Measurements from ENCODE around the gene CANT1.
"Not testable (repeated sequence)": the region's sequence is repeated elsewhere in the genome, so short reads cannot be mapped to it uniquely, and the experiment has no call there.

Gene CANT1

DNA sequence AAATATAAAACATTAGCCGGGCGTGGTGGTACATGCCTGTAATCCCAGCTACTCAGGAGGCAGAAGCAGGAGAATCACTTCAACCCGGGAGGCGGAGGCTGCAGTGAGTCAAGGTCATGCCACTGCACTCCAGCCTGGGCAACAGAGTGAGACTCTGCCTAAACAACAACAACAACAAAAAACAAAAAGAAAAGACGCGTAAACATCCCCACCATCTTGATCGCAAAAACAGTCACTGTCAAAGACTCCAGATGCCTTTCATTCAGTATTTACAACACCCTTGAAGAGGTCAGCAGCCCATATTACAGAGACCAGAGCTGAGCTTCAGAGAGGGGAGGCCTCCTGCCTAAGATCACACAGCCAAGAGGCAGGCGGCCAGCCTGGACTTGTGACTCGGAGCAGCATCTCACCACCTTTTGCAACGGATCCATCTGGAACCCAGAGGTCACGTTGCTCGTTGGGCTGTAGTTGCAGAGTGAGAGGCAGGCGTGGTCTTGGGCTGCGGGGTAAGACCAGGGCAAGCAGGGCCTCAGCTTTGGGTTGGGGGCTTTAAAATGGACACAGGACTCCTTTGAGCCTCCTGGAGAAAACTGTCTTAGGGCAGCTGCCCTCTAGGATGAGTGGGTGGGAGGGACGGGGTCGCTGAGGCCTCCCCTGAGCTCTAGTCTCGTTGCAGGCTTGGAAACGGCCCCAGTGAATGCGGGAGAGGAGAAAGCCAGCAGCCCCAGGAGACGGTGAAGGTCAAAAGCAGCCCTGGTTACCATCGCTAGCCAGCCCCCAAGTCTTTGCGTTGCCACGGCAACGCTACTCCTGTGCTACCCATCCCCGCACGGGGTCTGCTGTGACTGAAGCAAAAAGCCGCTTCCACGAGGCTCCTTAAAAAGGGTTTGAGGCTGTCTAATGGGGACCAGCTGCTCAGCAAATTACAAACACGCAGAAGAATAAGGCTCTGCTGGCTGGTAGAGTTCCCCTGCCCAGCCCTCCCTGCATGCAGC is 55.9 kb downstream of the CANT1 start:
- no peak for DNase-seq
- H3K36me3 Mint-ChIP-seq: peaks cover 0 to 4% of the 10 kb centered on the region in 2 donors
- ATAC-seq (replicated peaks): no peak
- H3K27ac Mint-ChIP-seq: peak overlapping the region; percentile 44
- peaks cover 9 to 14% of the 10 kb centered on the region in 2 donors for H3K9me3 Mint-ChIP-seq
- H3K27me3 Mint-ChIP-seq: peaks cover 0 to 7% of the 10 kb centered on the region in 2 donors
- H3K4me1 Mint-ChIP-seq: peaks cover 2 to 9% of the 10 kb centered on the region in 2 donors
- no peak overlapping the region for H3K4me3 Mint-ChIP-seq

GRCh38 chr17:78952706-78953105 is 56.9 kb downstream of the CANT1 start:
- DNase-seq: no peak
- H3K36me3 Mint-ChIP-seq: peaks cover 2 to 4% of the 10 kb centered on the region in 2 donors
- H3K4me3 Mint-ChIP-seq: no peak overlapping the region
- H3K4me1 Mint-ChIP-seq: peaks cover 2 to 9% of the 10 kb centered on the region in 2 donors
- no peak for ATAC-seq (replicated peaks)
- H3K9me3 Mint-ChIP-seq: peaks cover 9 to 14% of the 10 kb centered on the region in 2 donors
- H3K27ac Mint-ChIP-seq: peak overlapping the region; percentile 3
- peaks cover 0 to 7% of the 10 kb centered on the region in 2 donors for H3K27me3 Mint-ChIP-seq

- DNase-seq: no peak
- peaks cover 0 to 7% of the 10 kb centered on the region in 2 donors for H3K27me3 Mint-ChIP-seq
- H3K36me3 Mint-ChIP-seq: peaks cover 2 to 4% of the 10 kb centered on the region in 2 donors
- H3K27ac Mint-ChIP-seq: no peak overlapping the region
- H3K4me3 Mint-ChIP-seq: no peak overlapping the region
- ATAC-seq (replicated peaks): no peak
- peaks cover 2 to 9% of the 10 kb centered on the region in 2 donors for H3K4me1 Mint-ChIP-seq
- peaks cover 9 to 14% of the 10 kb centered on the region in 2 donors for H3K9me3 Mint-ChIP-seq
Observed at GRCh38 chr17:78951967-78952551, 57.5 kb downstream of the CANT1 start.

GRCh38 chr17:78950870-78951269 is 58.7 kb downstream of the CANT1 start:
- H3K27me3 Mint-ChIP-seq: peaks cover 0 to 12% of the 10 kb centered on the region in 2 donors
- H3K4me3 Mint-ChIP-seq: no peak overlapping the region
- H3K27ac Mint-ChIP-seq: peak overlapping the region; percentile 66
- DNase-seq (no peak), ATAC-seq (replicated peaks) (no peak)
- H3K9me3 Mint-ChIP-seq: peaks cover 9 to 14% of the 10 kb centered on the region in 2 donors
- peaks cover 8 to 19% of the 10 kb centered on the region in 2 donors for H3K4me1 Mint-ChIP-seq
- peaks cover 2 to 4% of the 10 kb centered on the region in 2 donors for H3K36me3 Mint-ChIP-seq

DNA sequence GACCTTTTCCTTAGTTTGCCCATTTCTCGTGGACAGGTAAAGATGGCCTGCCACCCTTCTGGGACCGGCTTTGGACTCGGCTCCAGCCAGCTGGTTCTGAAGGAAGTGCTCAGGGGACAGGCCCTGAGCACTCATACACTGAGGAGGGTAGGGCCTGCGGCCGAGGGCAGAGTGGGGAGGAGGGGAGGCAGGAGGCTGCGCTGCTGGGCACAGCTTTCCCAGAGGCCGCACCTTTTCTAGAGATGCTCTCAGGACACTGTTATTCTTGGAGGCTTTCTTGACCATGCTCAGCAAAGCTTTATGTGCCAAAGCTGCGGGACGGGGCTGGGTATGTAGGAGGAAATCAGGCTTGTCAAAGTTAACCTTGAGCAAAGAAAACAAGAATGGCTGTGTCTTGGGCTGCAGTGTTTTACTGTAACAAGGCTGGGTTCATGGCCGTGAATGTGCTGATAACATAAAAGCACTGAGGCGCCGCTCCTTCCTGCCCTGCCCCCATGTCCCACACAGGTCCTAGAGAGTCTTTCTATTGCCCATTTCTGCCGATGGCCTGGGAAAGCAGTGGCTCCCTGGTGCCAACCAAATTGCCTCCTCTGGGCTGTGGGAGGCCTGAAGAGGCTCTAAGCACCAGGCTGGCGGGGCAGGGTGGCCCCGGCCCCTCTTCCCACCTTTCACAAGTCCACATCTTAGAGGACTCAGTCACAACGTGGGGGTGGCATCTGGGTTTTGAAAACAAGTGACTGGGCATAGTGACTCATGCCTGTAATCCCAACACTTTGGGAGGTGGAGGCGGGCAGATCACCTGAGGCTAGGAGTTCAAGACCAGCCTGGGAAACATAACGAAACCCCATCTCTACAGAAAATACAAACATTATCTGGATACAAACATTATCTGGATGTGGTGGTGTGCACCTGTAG is 62.1 kb downstream of the CANT1 start:
- Mint-ChIP-seq H3K27me3 (peaks cover 6 to 7% of the 10 kb centered on the region in 2 donors), H3K4me3 (no peak overlapping the region), H3K36me3 (peaks cover 2 to 4% of the 10 kb centered on the region in 2 donors), H3K4me1 (peaks cover 10 to 16% of the 10 kb centered on the region in 2 donors), H3K27ac (no peak overlapping the region), H3K9me3 (peaks cover 9 to 14% of the 10 kb centered on the region in 2 donors)
- ATAC-seq (replicated peaks) (no peak), DNase-seq (no peak)

DNA sequence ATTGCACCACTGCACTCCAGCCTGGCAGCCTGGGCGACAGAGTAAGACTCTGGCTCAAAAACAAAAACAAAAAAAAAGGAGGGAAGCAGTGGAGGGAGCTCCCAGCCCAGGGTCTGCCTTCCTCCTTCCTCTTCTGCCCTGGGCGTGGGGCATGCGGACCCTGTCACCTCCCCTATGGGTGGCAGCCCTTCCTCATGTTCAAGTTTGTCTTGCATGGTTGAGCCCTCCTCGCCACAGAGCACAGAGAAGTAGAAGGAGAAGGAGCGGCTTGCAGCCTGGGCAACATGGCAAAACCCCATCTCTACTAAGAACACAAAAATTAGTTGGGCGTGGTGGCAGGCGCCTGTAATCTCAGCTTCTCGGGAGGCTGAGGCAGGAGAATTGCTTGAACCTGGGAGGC is 62.9 kb downstream of the CANT1 start:
- DNase-seq (no peak), ATAC-seq (replicated peaks) (peak in 1 of 2 donors; percentile 23)
- Mint-ChIP-seq H3K4me3 (no peak overlapping the region), H3K4me1 (peaks cover 10 to 12% of the 10 kb centered on the region in 2 donors), H3K27me3 (peaks cover 6 to 7% of the 10 kb centered on the region in 2 donors), H3K27ac (no peak overlapping the region), H3K36me3 (peaks cover 2 to 4% of the 10 kb centered on the region in 2 donors), H3K9me3 (peaks cover 9 to 14% of the 10 kb centered on the region in 2 donors)

- no peak overlapping the region for H3K27ac Mint-ChIP-seq
Observed at GRCh38 chr17:78946131-78946530, 63.4 kb downstream of the CANT1 start.

GRCh38 chr17:78945455-78945854 is 64.1 kb downstream of the CANT1 start:
- not testable (repeated sequence) for H3K4me3 Mint-ChIP-seq; H3K36me3 Mint-ChIP-seq; H3K27ac Mint-ChIP-seq; H3K9me3 Mint-ChIP-seq; DNase-seq; ATAC-seq (replicated peaks); H3K27me3 Mint-ChIP-seq
- peaks cover 10 to 12% of the 10 kb centered on the region in 2 donors for H3K4me1 Mint-ChIP-seq

More at GRCh38 chr17:78946131-78946530, 63.4 kb downstream of the CANT1 start:
- Mint-ChIP-seq H3K36me3 (peaks cover under 1 to 2% of the 10 kb centered on the region in 2 donors), H3K4me3 (no peak overlapping the region), H3K27me3 (peaks cover 6 to 7% of the 10 kb centered on the region in 2 donors), H3K4me1 (peaks cover 10 to 12% of the 10 kb centered on the region in 2 donors), H3K9me3 (peaks cover 8 to 12% of the 10 kb centered on the region in 2 donors)
- no peak for ATAC-seq (replicated peaks)
- no peak for DNase-seq

GRCh38 chr17:78944956-78945355 is 64.6 kb downstream of the CANT1 start:
- Mint-ChIP-seq H3K36me3 (peaks cover 0 to 2% of the 10 kb centered on the region in 2 donors), H3K9me3 (peaks cover 0 to 3% of the 10 kb centered on the region in 2 donors), H3K27me3 (peaks cover 6 to 7% of the 10 kb centered on the region in 2 donors), H3K4me1 (peaks cover 10 to 12% of the 10 kb centered on the region in 2 donors), H3K27ac (no peak overlapping the region), H3K4me3 (no peak overlapping the region)
- DNase-seq (no peak), ATAC-seq (replicated peaks) (no peak)

DNA sequence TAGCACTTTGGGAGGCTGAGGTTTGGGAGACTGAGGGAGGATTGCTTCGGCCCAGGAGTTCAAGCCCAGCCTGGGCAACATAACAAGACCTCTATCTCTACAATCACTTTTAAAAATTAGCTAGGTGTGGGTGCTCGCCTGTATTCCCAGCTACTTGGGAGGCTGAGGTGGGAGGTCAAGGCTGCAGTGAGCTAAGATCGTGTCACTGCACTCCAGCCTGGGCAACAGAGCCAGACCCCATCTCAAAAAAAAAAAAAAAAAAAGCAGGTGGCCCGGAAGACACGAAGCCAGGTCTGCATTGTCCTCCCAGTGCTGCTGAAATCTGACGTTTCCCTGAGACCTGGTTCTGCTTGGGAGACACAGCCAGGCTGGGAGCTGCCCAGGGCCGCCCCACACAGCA is 65.5 kb downstream of the CANT1 start:
- DNase-seq (no peak), ATAC-seq (replicated peaks) (no peak)
- Mint-ChIP-seq H3K4me1 (peaks cover 10 to 12% of the 10 kb centered on the region in 2 donors), H3K27ac (no peak overlapping the region), H3K4me3 (no peak overlapping the region), H3K9me3 (no peaks in the 10 kb centered on the region), H3K27me3 (peaks cover 10 to 11% of the 10 kb centered on the region in 2 donors), H3K36me3 (peaks cover 0 to 2% of the 10 kb centered on the region in 2 donors)
